Muscle of leg (tissue), 11 donors: ENCODE results near the gene PLD3. TPM values are rescaled to one million over a fixed set of nuclear protein-coding genes. Genes with fewer than 3 reads are reported as not detected.
A peak's percentile ranks its signal among the peaks of the same experiment; 100 is the strongest.

ENCODE experiments used
- DNase-seq: peaks from one replicate; pipeline ENCODE4 v3.0.0; 2013
- H3K27ac ChIP-seq: one replicate; pipeline ENCODE4 v1.5.1; 2013; ENCODE audit warnings: mild to moderate bottlenecking, low read length, control low read depth
- H3K27me3 ChIP-seq: one replicate; pipeline ENCODE4 v1.6.1; 2013; ENCODE audit warnings: low read length; ENCODE audit not compliant: control insufficient read depth, insufficient read depth
- H3K36me3 ChIP-seq: one replicate; pipeline ENCODE4 v1.6.1; 2013; ENCODE audit warnings: low read length; ENCODE audit not compliant: control insufficient read depth, insufficient read depth
- H3K4me1 ChIP-seq: one replicate; pipeline ENCODE4 v1.6.1; 2013; ENCODE audit warnings: low read length; ENCODE audit not compliant: control insufficient read depth, insufficient read depth
- H3K4me3 ChIP-seq: one replicate; pipeline ENCODE4 v1.5.1; 2013; ENCODE audit warnings: low read length, control low read depth
- H3K9me3 ChIP-seq: replicated peaks from 2 replicates; pipeline ENCODE4 v1.6.1; 2013; ENCODE audit warnings: low read depth, low read length; ENCODE audit not compliant: control insufficient read depth
- WGBS: methylation state at CpG from one replicate; pipeline ENCODE4 v1.1.5; 2013; ENCODE audit warnings: missing lambda C conversion rate; ENCODE audit not compliant: insufficient coverage; 5-methylcytosine and 5-hydroxymethylcytosine counted together
- polyA plus RNA-seq, 8 donors: library from polyadenylated mRNA; unstranded; fragments of 120-200 nt; gene quantifications; one replicate each; pipeline versions ENCODE4 v1.2.1 to v1.2.3, GENCODE V29; 2013; ENCODE audit warnings: inconsistent platforms in 1 of 8, low replicate concordance in 1 of 8; ENCODE audit not compliant: insufficient read length in 8 of 8, insufficient read depth in 1 of 8
- total RNA-seq: library from RNA; stranded (reverse); fragments of 120-200 nt; gene quantifications from one replicate; pipeline ENCODE4 v1.2.4, GENCODE V29; 2013

PLD3 gene
- total and polyA plus RNA-seq, 9 donors, result 193 to 271 (median 263) TPM

- Histone ChIP-seq H3K36me3 (peaks cover 13% of the 10 kb centered on the region), H3K27me3 (no peaks in the 10 kb centered on the region), H3K4me3 (peak within 1 kb of the TSS; percentile 84), H3K27ac (peak within 1 kb of the TSS; percentile 99), H3K4me1 (peaks cover 40% of the 10 kb centered on the region), H3K9me3 (no peaks in the 10 kb centered on the region)
- DNase-seq, result peak; percentile 100
- WGBS, result under 1% methylated on average over 55 of the region's 75 CpGs
Measured at GRCh38 chr19:40425450-40426287, 77.2 kb downstream of the PLD3 start, which contains the start of gene SERTAD1. SERTAD1 (minus strand) TSS chr19:40425992; CDS start chr19:40423546, 2,446 bp downstream.

Other genes with a start within 250 kb of the PLD3 start
- 4.2 TPM for gene MAP3K10, start 157.3 kb upstream of the PLD3 start, total RNA-seq
- 10 to 100 TPM in 6 of 8 donors, 1 to 10 TPM in 2; 7.4 to 12.6 (median 11.0) TPM for gene MAP3K10, start 157.3 kb upstream of the PLD3 start, polyA plus RNA-seq
- 0.09 TPM for gene TTC9B, start 130.3 kb upstream of the PLD3 start, total RNA-seq
- gene TTC9B, start 130.3 kb upstream of the PLD3 start, polyA plus RNA-seq, result under 1 TPM in 5 of 8 donors, not detected in 3; 0.08 to 0.13 (median 0.12) TPM
- 0.31 TPM for gene CCNP, start 122.0 kb upstream of the PLD3 start, total RNA-seq
- gene CCNP, start 122.0 kb upstream of the PLD3 start, polyA plus RNA-seq, result under 1 TPM; 0.23 to 0.65 (median 0.39) TPM
- gene AKT2, start 63.4 kb upstream of the PLD3 start, total RNA-seq, result 120 TPM
- gene AKT2, start 63.4 kb upstream of the PLD3 start, polyA plus RNA-seq, result 100 to 1,000 TPM; 149 to 223 (median 176) TPM
- 36.6 TPM for gene C19orf47, start 298 bp upstream of the PLD3 start, total RNA-seq
- 10 to 100 TPM; 54.3 to 70.2 (median 58.8) TPM for gene C19orf47, start 298 bp upstream of the PLD3 start, polyA plus RNA-seq
- 0.13 TPM for gene HIPK4, start 41.5 kb downstream of the PLD3 start, total RNA-seq
- gene HIPK4, start 41.5 kb downstream of the PLD3 start, polyA plus RNA-seq, result 1 to 10 TPM; 1.2 to 3.7 (median 1.9) TPM
- gene PRX, start 64.7 kb downstream of the PLD3 start, total RNA-seq, result 7.7 TPM
- 1 to 10 TPM; 7.0 to 9.3 (median 7.8) TPM for gene PRX, start 64.7 kb downstream of the PLD3 start, polyA plus RNA-seq
- gene SERTAD1, start 77.3 kb downstream of the PLD3 start, total RNA-seq, result 9.8 TPM
- 1 to 10 TPM; 5.7 to 9.1 (median 8.0) TPM for gene SERTAD1, start 77.3 kb downstream of the PLD3 start, polyA plus RNA-seq
- 45.5 TPM for gene SERTAD3, start 95.6 kb downstream of the PLD3 start, total RNA-seq
- 10 to 100 TPM; 48.9 to 66.1 (median 54.3) TPM for gene SERTAD3, start 95.6 kb downstream of the PLD3 start, polyA plus RNA-seq
- 57.9 TPM for gene BLVRB, start 117.0 kb downstream of the PLD3 start, total RNA-seq
- gene BLVRB, start 117.0 kb downstream of the PLD3 start, polyA plus RNA-seq, result 10 to 100 TPM; 41.4 to 55.7 (median 42.7) TPM
- 0.40 TPM for gene SPTBN4, start 118.3 kb downstream of the PLD3 start, total RNA-seq
- under 1 TPM; 0.23 to 0.73 (median 0.50) TPM for gene SPTBN4, start 118.3 kb downstream of the PLD3 start, polyA plus RNA-seq
- gene SHKBP1, start 228.2 kb downstream of the PLD3 start, total RNA-seq, result 8.2 TPM
- gene SHKBP1, start 228.2 kb downstream of the PLD3 start, polyA plus RNA-seq, result 10 to 100 TPM; 18.6 to 29.8 (median 21.6) TPM